HG02642 (cell line): Measurements from ENCODE around the gene WNT5B.

Source experiments
- ATAC-seq: cut with Tn5 transposase; IDR thresholded peaks from one replicate; pipeline ENCODE4 v1.9.1; 2021; ENCODE audit warnings: mild to moderate bottlenecking; ENCODE audit not compliant: unreplicated experiment, poor library complexity

WNT5B gene

GRCh38 chr12:1622406-1622805 is 6.6 kb upstream of the WNT5B start:
- no peak for ATAC-seq

GRCh38 chr12:1629338-1630132 is 504 bp downstream of the WNT5B start:
- ATAC-seq, result no peak

- ATAC-seq, result no peak
Observed at GRCh38 chr12:1630133-1630826, 1.2 kb downstream of the WNT5B start.

- ATAC-seq, result no peak
Observed at GRCh38 chr12:1630827-1631591, 2.0 kb downstream of the WNT5B start.

GRCh38 chr12:1632702-1633101 is 3.7 kb downstream of the WNT5B start:
- no peak for ATAC-seq

- no peak for ATAC-seq
Observed at GRCh38 chr12:1633459-1633858, 4.4 kb downstream of the WNT5B start.

- no peak for ATAC-seq
Observed at GRCh38 chr12:1634149-1634548, 5.1 kb downstream of the WNT5B start.

- ATAC-seq, result no peak
Observed at GRCh38 chr12:1634590-1635191, 5.7 kb downstream of the WNT5B start.

GRCh38 chr12:1635301-1636095 is 6.5 kb downstream of the WNT5B start:
- no peak for ATAC-seq

- no peak for ATAC-seq
Observed at GRCh38 chr12:1638203-1638602, 9.2 kb downstream of the WNT5B start.

- ATAC-seq, result no peak
Observed at GRCh38 chr12:1639538-1639937, 10.5 kb downstream of the WNT5B start.

- ATAC-seq, result no peak
Observed at GRCh38 chr12:1640328-1641234, 11.6 kb downstream of the WNT5B start.

- no peak for ATAC-seq
Observed at GRCh38 chr12:1642513-1642912, 13.5 kb downstream of the WNT5B start.

GRCh38 chr12:1643043-1643442 is 14.0 kb downstream of the WNT5B start:
- ATAC-seq, result no peak

- ATAC-seq, result no peak
Observed at GRCh38 chr12:1643905-1644533, 15.0 kb downstream of the WNT5B start.

- ATAC-seq, result no peak
Observed at GRCh38 chr12:1644534-1645438, 15.8 kb downstream of the WNT5B start.

- ATAC-seq, result no peak
Observed at GRCh38 chr12:1645819-1646218, 16.8 kb downstream of the WNT5B start.
